Pancreas (tissue), 10 donors: Measurements from ENCODE around the gene MAP3K21. TPM values are rescaled to one million over a fixed set of nuclear protein-coding genes. Genes with fewer than 3 reads are reported as not detected.

Source experiments
- ATAC-seq, 4 donors: fragments of 200-7000 bp; cut with Tn5 transposase; one replicate each; pipeline versions ENCODE4 v1.8.0 to v1.9.1; 2020; ENCODE audit warnings: mild to moderate bottlenecking in 4 of 4, moderate library complexity in 4 of 4
- DNase-seq, 6 donors: peaks; one replicate each; pipeline ENCODE4 v3.0.0-alpha.2; 2020
- FAIRE-seq: peaks from 2 replicates; lab custom pipeline; 2012; peaks lifted over from hg19 to GRCh38; lab: Jason Lieb, UNC
- H3K27ac ChIP-seq, 4 donors: fragments of 200-600 bp; sonication (generic); 1 replicate in 3 of 4; 2 replicates in 1 of 4; pipeline versions ENCODE4 v1.5.0 to v1.8.0; 2020
- H3K27me3 ChIP-seq, 4 donors: fragments of 200-600 bp; one replicate each; pipeline ENCODE4 v1.8.0; 2021
- H3K36me3 ChIP-seq, 3 donors: fragments of 200-600 bp; sonication (generic) in 1 of 3; one replicate each; pipeline versions ENCODE4 v1.5.0 to v1.8.0; 2020 to 2021
- H3K4me1 ChIP-seq, 3 donors: fragments of 200-600 bp; one replicate each; pipeline ENCODE4 v1.8.0; 2021
- H3K4me3 ChIP-seq, 4 donors: fragments of 200-600 bp; sonication (generic) in 2 of 4; one replicate each; pipeline versions ENCODE4 v1.5.0 to v1.8.0; 2020 to 2021
- H3K9me3 ChIP-seq, 4 donors: fragments of 200-600 bp; one replicate each; pipeline ENCODE4 v1.8.0; 2021
- WGBS, 2 donors: extraction: QIAGEN DNeasy Blood & Tissue Kit; methylation state at CpG; one replicate each; pipeline ENCODE4 v1.1.7; 2013; 5-methylcytosine and 5-hydroxymethylcytosine counted together
- intact Hi-C, 3 donors: fragments of 100-400 bp; cut with DNase I; formaldehyde crosslinking; loops; one replicate each; pipeline versions ENCODE4 v1.11.1 to v1.14.2; 2022
- polyA plus RNA-seq, 2 donors: library from polyadenylated mRNA; stranded (reverse); fragments of 200-250 nt; gene quantifications; one replicate each; pipeline ENCODE4 v1.2.3, GENCODE V29; 2013
- total RNA-seq, 6 donors: library from RNA; stranded (reverse); fragmentation: NEBNext Ultra II Directional in 4 of 6; extraction: Animal tissue kit (Norgen Biotek cat#: 25700) in 4 of 6; gene quantifications; one replicate each; pipeline versions ENCODE4 v1.2.1 to v1.2.4, GENCODE V29; 2021 to 2023
- TF ChIP-seq, protein P1 (sequence below), 4 donors: fragments of 200-600 bp; sonication (generic) in 3 of 4; IDR thresholded peaks; one replicate each; pipeline versions ENCODE4 v1.5.0 to v1.8.0; 2021; ENCODE audit warnings: antibody characterized with exemption in 4 of 4
- donor health status: healthy with polysubstance abuse.
- donor health status: DM: no; HTN: no; CAD: no; lungs with moderate emphysema.
- donor health status: DM: no; HTN: no; CAD: no.
- donor health status: control.
- donor health status: control.
- donor health status: Bipolar disorder and iron deficiency.
- donor health status: DM: yes; HTN: yes; CAD: no.
- donor health status: DM: no; HTN: no; CAD: no.
- donor health status: DM: no; HTN: no; CAD: no.
- donor health status: DM: yes; HTN: yes; CAD: no.

Gene MAP3K21
- total and polyA plus RNA-seq, 8 donors = 9.7 to 22.0 (median 15.3) TPM

DNA sequence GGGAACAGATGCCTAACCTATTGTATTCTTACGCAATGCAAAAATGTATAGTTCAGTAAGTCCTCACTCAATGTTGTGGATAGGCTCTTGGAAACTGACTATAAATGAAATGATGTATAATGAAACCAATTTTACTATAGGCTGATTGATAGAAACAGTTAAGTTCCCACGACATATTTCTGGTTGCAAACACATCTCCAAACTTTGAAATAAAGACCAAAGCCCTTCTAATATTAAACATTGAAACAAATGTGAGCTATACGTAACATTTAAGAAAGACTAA is 29.1 kb downstream of the MAP3K21 start:
- H3K27me3 ChIP-seq = no peaks in the 10 kb centered on the region
- H3K9me3 ChIP-seq = no peaks in the 10 kb centered on the region
- TF ChIP-seq, protein P1, sequence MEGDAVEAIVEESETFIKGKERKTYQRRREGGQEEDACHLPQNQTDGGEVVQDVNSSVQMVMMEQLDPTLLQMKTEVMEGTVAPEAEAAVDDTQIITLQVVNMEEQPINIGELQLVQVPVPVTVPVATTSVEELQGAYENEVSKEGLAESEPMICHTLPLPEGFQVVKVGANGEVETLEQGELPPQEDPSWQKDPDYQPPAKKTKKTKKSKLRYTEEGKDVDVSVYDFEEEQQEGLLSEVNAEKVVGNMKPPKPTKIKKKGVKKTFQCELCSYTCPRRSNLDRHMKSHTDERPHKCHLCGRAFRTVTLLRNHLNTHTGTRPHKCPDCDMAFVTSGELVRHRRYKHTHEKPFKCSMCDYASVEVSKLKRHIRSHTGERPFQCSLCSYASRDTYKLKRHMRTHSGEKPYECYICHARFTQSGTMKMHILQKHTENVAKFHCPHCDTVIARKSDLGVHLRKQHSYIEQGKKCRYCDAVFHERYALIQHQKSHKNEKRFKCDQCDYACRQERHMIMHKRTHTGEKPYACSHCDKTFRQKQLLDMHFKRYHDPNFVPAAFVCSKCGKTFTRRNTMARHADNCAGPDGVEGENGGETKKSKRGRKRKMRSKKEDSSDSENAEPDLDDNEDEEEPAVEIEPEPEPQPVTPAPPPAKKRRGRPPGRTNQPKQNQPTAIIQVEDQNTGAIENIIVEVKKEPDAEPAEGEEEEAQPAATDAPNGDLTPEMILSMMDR (IDR thresholded peaks at IDR 0.05) = no peak
- peaks cover 0 to 14% (median 0%) of the 10 kb centered on the region in 3 donors for H3K36me3 ChIP-seq
- H3K27ac ChIP-seq = no peak overlapping the region
- ATAC-seq (no peak), DNase-seq (no peak), FAIRE-seq (no peak)
- H3K4me1 ChIP-seq = peaks cover 22 to 38% (median 37%) of the 10 kb centered on the region in 3 donors
- intact Hi-C loops = no loop called here
- H3K4me3 ChIP-seq = no peak overlapping the region
- WGBS, 2 donors = 93 to 99% methylated on average over 3 of the region's 3 CpGs

DNA sequence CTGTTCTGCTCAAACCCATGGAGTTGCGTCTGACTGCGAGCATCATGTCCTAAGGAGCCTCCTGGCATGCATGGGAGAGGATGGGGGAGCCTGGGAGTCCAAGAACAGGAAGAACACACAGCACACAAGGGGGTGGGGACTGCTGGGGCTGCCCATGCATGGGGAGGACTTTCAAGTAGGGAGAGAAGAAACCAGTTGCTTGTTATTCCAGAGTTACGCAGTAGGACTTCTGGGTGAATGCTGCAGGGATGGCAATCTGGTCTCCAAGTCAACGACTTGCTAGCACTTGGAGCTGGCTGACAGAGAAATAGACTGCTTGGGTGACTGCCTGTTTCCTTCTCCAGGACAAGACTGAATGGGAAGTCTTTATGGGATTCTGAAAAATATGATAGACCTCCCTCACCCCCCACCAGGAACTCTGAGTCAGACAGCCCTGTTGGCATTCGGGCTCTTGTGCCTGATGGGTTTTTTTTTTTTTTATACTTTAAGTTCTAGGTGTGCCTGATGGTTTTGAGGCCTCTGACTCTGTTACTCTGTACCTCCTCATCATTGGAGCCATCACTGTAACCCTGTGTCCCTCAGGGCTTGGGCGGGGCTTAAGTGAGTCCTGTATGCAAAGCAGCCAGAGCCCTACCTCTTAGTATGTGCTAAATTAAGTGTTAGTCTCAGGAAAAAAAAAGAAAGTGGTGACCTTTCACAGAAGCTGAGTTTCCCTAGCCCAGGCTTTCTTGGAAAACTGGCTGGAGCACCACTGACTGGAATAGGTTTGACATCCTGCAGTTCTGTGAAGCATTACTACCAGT is 30.3 kb downstream of the MAP3K21 start:
- DNase-seq (no peak), ATAC-seq (peak in 3 of 4 donors; percentile 2 to 64 (median 46))

DNA sequence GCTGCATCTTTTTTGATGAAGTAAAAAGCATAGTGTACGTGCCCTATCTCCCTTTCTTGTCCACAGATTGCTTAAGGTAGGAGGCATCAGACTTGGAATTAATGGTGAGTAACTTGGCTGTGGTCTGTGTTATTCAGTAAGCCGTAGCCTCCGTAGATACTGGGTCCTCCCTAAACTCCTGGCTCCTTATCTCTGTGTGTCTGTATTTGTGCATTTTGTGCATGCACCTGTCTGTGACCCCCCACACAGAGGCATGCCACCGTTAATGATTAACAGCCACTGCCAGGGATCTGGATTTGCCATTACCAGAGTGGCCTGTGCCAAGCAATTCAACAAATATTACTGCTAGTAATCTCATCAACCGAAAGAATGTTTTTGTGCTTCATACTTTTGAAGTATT is 31.9 kb downstream of the MAP3K21 start:
- peak; percentile 92 to 98 (median 94) for ATAC-seq

More for the DNA sequence above, 30.3 kb downstream of the MAP3K21 start:
- H3K36me3 ChIP-seq = peaks cover 0 to 23% (median 0%) of the 10 kb centered on the region in 3 donors
- peak overlapping the region in 3 of 4 donors; percentile 9 to 56 (median 25) for H3K27ac ChIP-seq
- TF ChIP-seq, protein P1 (IDR thresholded peaks at IDR 0.05) = no peak
- WGBS, 2 donors = 84 to 85% methylated on average over 6 of the region's 6 CpGs
- H3K9me3 ChIP-seq = no peaks in the 10 kb centered on the region
- no peaks in the 10 kb centered on the region for H3K27me3 ChIP-seq
- no peak overlapping the region for H3K4me3 ChIP-seq
- peaks cover 22 to 43% (median 37%) of the 10 kb centered on the region in 3 donors for H3K4me1 ChIP-seq
- intact Hi-C loops = no loop called here
- no peak for FAIRE-seq

DNA sequence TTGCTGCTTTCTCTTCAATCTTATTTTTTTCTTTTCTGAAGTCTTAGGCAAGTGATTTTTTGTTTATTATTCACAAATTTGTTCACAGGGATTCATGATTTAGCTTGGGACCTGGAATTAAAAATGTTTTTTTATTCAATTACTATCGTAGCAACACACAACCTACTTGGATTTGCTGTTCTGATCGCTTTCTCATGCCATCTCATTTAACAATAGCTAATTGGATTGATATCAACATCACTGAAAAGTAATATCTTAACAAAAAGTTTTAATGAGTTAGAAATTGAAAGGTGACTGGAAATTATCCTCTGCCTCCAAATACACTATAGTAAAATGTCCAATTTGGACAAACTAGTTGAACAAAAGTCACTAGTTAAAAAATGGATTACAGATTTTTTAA is 32.4 kb downstream of the MAP3K21 start:
- H3K27ac ChIP-seq = peak overlapping the region in 2 of 4 donors; percentile 56 to 79
- peaks cover 0 to 22% (median 0%) of the 10 kb centered on the region in 3 donors for H3K36me3 ChIP-seq
- no peaks in the 10 kb centered on the region for H3K9me3 ChIP-seq
- TF ChIP-seq, protein P1 (IDR thresholded peaks at IDR 0.05) = no peak
- no peaks in the 10 kb centered on the region for H3K27me3 ChIP-seq
- DNase-seq (no peak), FAIRE-seq (no peak), ATAC-seq (no peak)
- peaks cover 18 to 44% (median 40%) of the 10 kb centered on the region in 3 donors for H3K4me1 ChIP-seq
- intact Hi-C loops = no loop called here
- WGBS, 2 donors = 25 to 32% methylated on average over 2 of the region's 2 CpGs
- H3K4me3 ChIP-seq = no peak overlapping the region

More for the DNA sequence above, 31.9 kb downstream of the MAP3K21 start:
- H3K27ac ChIP-seq = peak overlapping the region in 2 of 4 donors; percentile 56 to 79
- WGBS, 2 donors = 12 to 16% methylated on average over 5 of the region's 5 CpGs
- DNase-seq (peak; percentile 66 to 89 (median 80)), FAIRE-seq (no peak)
- H3K27me3 ChIP-seq = no peaks in the 10 kb centered on the region
- H3K9me3 ChIP-seq = no peaks in the 10 kb centered on the region
- peaks cover 0 to 23% (median 0%) of the 10 kb centered on the region in 3 donors for H3K36me3 ChIP-seq
- TF ChIP-seq, protein P1 (IDR thresholded peaks at IDR 0.05) = no peak
- intact Hi-C loops = no loop called here
- H3K4me3 ChIP-seq = no peak overlapping the region
- peaks cover 20 to 42% (median 40%) of the 10 kb centered on the region in 3 donors for H3K4me1 ChIP-seq
